HG03460 (cell line): ENCODE measurements around the gene MEIOB.
"Not testable (repeated sequence)": the region's sequence is repeated elsewhere in the genome, so short reads cannot be mapped to it uniquely, and the experiment has no call there.

Source experiments
- ATAC-seq: cut with Tn5 transposase; IDR thresholded peaks from one replicate; pipeline ENCODE4 v1.9.1; 2021; ENCODE audit not compliant: unreplicated experiment

Gene MEIOB

DNA sequence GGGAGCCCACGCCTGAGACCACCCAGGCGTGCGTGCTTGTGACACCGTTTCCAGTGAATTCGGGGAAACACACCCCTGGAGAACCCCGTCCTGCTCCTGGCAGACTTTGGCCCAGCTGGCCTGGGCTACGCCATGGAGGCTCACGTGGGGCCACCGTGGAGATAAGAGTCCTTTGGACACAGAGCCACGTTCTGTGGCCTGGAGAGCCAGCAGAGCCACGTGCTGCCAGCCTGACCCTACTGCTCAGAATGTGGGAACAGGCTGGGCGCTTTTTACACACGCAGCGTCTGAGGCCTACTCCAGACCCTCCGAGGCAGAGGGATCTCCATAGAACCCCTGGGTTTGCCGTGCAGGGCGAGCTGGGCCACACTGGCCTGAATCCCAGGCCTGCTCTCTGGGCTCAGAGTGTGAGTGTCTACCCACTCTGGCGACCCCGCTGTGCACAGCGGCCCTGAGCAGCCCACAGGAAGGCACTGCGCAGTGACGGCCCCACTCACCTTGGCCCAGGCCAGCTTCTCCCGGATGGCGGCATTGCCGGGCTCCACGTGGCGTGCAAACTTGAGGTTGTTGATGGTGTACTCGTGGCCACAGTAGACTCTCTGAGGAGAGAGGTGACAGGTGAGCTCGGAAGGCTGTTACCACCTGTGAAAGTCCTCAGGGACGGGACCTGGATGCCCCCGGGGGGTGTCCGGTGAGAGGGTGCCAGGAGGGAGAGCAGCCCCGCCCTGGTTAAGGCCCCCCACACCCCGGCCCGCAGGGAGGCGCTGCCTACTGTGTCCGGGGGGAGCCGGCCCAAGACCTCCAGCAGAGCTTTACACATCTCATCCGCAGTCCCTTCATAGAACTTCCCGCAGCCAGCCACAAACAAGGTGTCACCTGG lies 55.3 kb downstream of the MEIOB start:
- no peak for ATAC-seq

DNA sequence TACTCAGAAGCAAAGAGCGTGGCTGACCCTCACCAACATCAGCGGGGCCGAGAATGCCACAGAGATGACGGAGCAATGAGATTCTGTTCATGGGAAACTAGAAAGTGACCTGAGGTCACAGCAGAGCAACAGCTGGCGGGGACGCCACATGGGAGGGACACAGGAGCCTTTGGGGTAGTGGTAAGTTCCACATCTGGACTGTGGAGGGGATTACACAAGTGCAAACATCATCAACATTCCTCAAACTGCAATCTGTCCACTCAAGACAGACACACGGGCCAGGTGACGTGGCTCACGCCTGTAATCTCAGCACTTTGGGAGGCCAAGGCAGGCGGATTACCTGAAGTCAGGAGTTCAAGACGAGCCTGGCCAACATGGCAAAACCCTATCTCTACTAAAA lies 56.5 kb downstream of the MEIOB start:
- ATAC-seq: no peak

DNA sequence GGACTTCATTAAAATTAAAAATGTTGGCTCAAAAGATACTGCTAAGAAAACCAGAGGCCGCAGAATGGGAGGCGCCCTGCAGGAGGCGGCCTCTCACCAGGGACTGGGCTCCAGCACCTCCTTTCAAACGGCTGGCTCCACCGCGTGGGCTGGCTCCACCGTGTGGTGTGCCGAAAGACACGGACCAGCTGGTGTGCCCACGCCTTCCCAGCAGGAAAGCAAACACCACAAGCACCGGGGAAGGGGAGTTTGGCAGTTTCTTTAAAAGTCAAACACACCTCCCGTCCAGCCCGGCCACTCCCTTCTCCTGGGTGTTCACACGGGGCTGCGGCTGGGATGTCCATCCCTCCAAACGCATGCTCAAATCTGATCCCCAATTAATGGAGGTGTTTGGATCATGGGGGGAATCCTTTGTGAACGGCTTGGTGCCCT lies 59.2 kb downstream of the MEIOB start:
- ATAC-seq: no peak

DNA sequence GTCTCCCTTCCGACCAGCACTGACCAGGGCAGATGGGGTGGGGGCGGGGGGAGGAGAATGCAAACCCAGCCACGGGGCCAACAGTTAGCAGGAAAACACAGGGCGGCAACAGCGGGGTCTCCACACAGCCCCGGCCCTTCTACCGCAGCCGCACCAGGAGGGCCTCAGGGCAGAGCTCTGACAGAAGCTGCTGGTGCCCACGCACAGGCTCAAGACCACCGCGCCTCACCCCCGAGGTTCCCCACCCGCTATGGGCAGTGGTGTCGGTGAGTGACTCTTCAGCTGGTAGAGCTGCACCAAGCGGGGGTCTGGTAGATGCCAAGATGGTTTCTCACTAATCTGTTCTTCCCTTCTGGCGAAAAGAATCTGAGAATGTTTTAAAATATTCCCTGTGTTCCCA lies 61.4 kb downstream of the MEIOB start:
- no peak for ATAC-seq

DNA sequence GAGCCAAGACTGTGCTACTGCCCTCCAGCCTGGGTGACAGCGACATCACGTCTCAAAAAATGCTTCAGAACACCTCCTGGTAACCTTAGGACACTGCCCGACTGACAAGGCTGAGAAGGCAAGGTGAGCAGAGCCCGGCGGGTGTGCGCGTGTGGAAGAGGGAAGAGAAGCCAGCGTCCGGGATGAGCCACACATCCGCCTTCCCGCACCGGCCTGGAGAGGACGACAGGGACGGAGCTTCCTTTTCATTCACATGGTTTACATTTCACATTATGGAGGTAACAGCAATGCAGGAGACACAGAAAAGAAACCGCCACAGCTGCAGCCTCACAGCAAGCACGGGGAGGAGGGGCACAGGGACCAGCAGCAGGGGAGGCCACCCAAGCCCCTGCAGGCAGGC lies 61.9 kb downstream of the MEIOB start:
- no peak for ATAC-seq

DNA sequence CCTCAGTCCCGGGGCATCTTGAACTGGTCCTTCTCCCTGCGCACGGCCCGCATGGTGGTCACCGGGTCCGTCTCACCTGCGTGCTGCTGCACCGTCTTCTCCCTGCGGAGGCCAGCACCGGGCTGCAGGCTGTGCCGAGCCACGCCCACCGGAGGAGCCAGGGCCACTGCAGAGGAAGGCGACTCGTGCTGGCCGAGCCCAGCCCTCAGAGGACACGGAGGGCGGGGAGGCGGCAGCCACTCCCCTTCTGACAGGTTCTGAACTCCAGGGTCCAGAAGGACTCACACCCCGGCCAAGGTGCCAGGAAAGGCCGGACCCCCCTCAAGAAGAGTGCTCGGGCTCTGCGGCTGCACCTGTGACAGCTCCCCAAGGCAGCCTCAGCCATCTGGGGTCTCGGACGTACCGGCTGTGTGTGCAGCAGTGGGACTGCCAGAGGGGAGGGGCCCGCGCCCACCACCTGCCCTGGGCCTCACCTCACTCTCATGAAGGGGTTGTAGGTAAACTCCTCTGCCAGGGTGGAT lies 62.6 kb downstream of the MEIOB start:
- ATAC-seq: no peak

DNA sequence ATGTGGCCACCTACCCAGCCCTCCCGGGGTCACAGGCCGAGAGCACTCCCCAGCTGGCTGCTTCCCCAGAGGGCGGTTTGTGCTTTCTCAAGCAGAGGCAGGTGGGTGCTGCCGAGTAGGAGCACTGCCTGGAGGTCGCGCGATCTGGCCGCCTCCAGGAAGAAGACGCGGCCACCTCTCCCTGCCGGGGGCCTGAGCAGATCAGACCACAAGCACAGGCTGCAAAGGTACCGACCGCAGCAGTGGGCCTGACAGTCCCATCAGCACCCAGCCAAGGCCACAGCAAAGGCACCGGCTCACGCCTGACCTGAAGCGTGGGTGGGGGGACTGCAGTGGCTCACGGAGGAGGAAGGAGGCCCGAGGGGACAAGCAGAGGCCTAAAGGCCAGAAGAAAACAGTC lies 63.3 kb downstream of the MEIOB start:
- no peak for ATAC-seq

DNA sequence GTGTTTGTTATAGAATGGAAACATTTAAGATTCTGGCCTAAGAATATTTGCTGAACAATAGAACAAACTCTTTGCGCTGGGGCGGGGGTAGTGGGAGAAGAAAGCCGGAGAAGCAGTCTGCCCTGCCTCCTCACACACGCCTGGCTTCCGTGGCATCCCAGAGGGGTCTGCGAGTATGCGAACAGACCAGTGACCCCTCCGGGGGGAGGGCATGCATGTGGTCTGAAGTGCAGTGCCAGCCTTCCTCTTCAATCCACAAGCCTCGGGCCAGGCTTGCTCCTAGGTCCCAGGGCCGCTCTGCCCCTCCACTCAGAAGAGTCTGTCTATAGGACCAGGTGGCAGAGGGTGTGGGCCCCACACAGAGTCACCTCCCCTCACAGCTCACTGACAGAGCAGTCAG lies 64.3 kb downstream of the MEIOB start:
- no peak for ATAC-seq

DNA sequence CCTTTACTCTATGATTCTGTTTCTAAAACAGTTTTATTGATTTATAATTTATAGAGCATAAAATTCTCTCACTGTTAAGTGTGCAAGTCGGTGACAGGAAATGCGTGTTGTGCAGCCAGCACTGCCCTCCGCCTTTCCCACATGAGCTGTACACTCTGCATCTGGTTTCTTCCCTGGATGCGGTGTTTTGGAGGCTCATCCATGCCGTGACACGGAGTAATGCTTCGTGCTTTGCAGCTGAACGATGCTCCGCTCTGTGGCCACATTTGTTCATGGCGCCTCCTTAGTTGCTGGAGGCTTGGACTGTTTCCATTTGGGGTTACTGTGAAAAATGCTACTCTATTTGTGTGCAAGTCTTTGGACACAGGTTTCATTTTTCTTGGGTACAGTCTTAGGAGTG lies 71.3 kb downstream of the MEIOB start:
- ATAC-seq: no peak

DNA sequence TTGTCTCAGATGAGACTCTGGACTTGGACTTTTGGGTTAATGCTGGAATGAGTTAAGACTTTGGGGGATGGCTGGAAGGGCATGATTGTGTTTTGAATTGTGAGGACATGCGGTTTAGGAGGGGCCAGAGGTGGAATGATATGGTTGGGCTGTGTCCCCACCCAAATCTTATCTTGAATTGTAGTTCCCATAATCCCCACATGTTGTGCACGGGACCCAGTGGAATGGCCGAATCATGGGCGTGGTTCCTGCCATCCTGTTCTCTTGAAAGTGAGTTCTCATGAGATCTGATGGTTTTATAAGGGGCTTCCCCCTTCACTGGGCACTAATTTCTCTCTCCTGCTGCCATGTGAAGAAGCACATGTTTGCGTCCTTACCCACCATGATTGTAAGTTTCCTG lies 72.7 kb downstream of the MEIOB start:
- not testable (repeated sequence) for ATAC-seq

DNA sequence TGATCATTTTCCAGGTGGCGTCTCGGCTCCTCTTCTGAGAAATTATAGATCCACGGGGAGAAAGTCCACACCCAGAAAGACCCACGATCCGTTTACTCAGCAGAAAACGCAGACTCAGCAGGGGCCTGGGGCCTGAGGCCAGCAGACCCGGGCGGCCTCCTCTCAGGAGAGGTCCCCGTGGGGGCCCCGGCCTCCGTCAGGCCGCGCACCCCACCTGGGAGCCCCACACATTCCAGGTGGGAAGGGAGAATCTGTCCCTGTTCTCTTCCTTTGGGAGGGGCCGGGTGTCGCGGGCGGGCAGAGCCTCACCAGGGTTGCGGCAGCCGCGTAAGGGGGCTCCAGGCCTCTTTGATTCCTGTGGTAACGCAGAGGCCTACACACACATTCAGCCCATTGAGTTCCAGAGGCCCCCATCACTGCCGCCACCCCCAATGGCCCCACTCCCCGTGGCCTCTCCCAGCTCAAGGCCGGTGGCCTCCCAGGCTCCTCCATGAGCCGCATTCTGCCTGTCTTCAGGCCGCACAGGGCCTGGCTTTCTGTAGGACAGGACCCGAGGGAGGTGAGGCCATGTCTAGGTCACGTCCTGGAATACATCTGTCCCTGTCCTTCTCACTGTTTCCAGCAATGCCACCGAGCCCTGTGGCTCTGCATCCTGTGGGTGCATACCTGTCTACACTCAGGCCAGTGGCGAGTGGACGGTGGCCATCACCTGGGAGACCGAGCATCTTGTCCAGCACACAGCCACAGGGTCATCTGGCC lies 76.9 kb downstream of the MEIOB start:
- ATAC-seq: no peak

DNA sequence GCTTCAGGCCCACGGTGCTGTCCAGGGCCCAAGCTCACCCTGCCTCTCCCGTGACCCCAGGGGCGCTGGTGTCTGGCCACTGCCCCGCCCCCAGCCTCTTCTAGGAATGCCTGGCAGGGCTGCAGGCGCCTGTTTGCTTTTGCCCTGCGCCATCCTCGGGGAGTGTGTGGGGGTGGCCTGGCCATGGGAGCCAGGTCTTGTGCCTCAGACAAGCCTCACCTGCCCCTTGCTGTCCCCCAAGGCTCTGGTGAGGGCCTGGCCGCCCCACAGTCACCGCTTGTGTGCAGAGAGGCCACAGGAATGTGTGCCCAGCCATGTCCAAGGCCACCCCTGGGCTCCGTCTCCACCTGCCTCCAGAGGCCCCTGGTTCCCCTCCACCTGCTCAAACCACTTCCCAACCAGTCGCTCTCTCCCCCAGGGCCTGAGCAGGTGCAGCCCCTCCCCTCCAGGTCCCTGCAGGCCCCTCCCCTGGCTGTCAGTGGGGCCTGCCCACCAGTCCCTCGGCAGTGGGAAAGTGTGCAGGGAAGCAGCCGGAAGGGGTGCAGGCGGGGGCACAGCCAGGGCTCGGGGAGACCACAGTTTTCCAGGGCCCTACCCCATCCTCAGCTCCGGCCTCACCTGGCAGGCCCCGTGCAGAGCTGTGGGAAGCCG lies 77.6 kb downstream of the MEIOB start:
- ATAC-seq: no peak

DNA sequence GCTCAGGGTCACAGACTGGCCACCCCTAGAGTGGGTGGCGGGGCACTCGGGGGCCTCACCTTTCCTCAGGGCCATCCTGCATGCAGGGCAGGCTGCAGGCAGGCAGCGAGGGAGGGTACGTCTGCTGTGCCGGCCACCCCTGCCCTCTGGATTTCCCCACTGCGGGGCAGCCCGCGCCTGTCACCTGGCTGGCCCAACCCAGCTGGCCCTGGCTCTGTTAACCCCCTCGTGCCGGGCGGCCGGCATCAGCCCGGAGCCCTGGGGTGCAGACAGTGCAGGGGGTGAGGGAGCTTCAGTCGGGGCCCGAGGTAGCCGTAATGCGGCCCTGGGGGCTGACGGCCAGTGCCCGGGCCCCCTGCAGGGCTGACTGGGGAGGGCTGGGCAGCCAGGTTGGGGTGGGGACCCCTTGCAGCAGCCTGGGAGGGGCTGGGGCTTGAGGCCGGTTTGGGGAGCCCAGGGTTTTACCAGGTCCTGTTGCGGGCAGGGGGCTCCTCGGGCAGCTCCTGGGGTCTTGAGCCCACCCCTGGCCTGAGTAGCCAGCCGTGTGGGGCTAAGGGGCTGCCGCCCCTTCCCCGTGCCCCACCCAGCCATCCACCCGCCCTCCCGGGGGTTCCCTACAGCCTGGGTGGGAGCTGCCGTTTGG lies 78.3 kb downstream of the MEIOB start, which contains the start of gene IGFALS:
Gene IGFALS, minus strand, starts transcription at position 128 of the 643 bp plus-strand sequence. Its CDS starts 53 bp downstream, at position 75.
- no peak for ATAC-seq

DNA sequence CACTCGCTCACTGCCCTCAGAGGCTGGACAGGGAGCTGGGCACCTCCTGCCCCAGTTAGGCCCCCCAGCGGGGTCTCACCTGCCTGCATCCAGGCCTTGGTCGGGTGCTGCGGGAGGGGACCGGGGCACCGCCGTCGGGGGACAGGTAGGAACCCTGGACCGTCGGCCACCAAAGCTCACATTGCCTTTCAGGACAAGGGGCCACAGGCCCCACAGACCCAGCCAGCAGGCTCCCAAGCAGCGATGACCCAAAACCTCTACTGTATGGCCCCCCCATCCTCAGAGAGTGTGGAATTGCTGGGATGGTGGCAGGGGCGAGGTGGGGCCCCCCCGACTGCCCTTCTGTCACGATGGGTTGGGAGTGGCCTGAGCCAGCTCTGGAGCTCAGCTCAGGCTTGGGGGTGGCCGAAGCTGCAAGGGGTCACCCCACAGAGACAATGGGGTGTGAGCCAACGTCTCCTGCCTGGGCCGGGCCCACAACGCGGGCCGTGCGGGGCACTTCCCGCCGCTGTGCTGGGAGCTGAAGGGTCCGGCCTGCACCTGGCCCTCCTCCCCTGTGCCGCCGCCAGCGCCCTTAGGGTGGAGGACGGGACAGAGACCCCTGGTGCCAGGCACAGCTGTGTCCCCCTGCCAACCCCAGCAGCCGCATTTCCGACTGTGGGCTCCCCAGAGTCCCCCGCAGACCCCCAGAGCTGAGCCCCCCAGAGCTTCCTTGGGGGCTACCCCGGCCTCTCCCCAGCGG lies 79.0 kb downstream of the MEIOB start:
- no peak for ATAC-seq

DNA sequence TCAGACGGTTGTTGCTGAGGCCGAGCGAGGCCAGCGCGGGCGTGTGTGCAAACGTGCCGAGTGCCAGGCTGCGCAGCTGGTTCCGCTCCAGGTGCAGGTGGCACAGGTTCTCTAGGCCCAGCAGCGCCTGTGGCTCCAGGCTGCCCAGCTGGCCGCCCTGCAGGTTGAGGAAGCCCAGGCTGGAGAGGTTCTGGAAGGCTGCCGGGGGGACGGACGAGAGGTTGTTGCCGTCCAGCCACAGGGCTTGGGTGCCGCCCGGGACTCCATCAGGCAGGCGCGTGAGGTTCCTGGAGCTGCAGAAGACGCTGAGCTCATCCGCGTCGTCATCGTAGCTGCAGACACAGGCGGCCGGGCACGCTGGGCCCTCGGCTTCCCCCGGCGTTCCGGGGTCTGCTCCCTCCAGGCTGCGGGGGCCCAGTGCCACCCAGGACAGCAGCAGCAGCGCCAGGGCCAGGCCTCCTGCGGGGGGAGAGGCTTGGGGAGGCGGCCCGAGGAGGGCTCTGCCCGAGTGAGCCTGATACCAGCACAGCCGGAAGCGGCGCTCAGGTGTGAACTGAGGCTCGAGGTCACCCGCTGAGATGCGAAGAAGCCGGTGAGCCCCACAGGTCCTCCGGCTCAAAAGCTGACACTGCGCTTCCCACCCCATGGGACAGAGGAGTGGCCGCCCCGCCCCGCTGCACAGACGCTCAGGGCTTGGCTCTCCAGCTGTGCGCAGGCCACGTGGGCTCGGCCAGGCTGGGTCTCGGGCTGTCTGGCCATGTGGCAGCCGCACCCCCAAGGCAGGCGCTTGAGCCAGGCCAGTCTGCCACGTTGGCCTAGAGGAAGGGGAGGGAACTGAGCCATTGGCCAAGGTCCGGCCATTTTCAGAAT lies 79.8 kb downstream of the MEIOB start:
- no peak for ATAC-seq

DNA sequence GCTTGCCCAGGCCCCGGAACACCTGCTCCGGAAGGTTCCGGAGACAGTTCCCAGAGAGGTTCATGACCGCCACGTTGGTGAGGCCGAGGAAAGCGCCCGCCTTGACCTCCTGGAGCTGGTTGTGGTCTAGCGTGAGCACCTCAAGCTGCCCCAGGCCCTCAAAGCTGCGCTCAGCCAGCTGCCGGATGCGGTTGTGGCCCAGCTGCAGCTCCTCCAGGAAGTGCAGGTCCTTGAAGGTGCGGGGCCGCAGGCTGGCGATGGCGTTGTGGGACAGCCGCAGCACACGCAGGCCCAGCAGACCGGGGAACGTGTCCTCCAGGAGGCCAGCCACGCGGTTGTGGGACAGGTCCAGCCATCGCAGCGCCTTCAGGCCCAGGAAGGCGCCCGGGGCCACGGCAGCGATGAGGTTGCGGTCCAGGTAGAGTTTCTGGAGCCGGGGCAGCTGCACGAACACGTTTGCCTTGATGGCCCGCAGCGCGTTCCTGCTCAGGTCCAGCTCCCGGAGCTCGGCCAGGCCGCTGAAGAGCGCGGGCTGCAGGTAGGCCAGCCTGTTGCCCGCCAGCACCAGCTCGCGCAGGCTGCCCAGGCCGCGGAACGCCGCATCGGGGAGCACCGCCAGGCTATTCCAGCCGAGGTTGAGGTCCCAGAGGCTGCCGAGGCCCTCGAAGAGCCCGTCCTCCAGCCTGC lies 80.6 kb downstream of the MEIOB start:
- no peak for ATAC-seq

DNA sequence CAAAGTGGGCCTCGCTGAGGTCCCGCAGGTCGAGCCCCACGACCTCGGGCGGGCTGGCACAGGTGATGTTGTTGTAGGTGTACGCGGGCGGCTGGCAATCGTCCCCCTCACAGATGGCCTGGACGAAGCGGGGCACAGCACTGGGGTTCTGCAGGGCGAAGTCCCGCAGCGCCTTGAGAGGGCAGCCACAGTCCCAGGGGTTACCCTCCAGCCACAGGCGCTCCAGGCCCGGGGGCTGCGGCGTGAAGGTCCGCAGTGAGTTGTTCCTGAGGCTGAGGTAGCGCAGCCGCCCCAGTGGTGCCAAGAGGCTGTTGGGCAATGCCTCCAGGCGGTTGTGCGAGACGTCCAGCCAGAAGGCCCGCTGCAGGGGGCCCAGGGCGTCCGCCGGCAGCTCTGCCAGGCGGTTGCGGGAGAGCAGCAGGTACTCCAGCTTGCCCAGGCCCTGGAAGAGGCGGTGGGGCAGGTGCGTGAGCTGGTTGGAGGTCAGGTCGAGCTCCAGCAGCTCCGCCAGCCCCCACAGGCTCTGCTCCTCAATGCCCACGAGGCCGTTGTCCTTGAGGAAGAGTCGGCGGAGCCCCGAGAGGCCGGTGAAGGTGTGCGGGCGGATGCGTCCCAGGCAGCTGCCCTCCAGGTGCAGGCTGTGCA lies 81.2 kb downstream of the MEIOB start:
- ATAC-seq: no peak

DNA sequence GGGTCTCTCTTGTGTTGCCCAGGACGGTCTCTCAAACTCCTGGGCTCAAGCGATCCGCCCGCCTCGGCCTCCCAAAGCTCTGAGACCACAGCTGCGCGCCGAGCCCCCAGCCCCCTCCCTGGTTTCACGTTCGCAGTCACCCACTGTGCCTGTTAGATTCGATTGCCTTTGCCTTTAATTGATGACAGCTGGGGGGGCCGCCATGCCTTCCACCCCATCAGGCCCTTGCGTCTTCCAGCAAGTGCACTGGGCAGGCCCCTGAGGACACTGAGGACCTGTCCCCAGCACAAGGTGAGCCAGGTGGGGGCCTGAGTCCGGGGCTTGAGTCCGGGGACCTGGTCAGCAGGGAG lies 81.7 kb downstream of the MEIOB start:
- no peak for ATAC-seq
